Measurements from ENCODE around the gene MAP4K2. TPM values are rescaled to one million over a fixed set of nuclear protein-coding genes. Genes with fewer than 3 reads are reported as not detected.

MAP4K2 gene
- total RNA-seq, 1 experiment from 2014 or later, result 24.7 TPM

GRCh38 chr11:64789331-64790204 lies 13.4 kb downstream of the MAP4K2 start:
- Histone ChIP-seq H3K27ac (ENCODE audit: insufficient read length, low read depth, low read length) (no peak overlapping the region), H3K79me1 (ENCODE audit: insufficient read depth, low read depth, low read length, poor library complexity, severe bottlenecking) (no peaks in the 10 kb centered on the region), H4K8ac (replicated peaks; ENCODE audit: insufficient read length, low read depth, low read length) (no peak overlapping the region), H2AFZ (ENCODE audit: low read length) (no peak overlapping the region), H3K23ac (ENCODE audit: insufficient read length, low read depth, low read length) (no peak overlapping the region), H3K4ac (ENCODE audit: low read depth, low read length) (no peak overlapping the region), H3K23me2 (ENCODE audit: insufficient read length, low read depth, low read length, poor library complexity, severe bottlenecking) (no peaks in the 10 kb centered on the region), H3K9ac (ENCODE audit: extremely low read depth, insufficient read length, low read length) (no peak overlapping the region), H3K14ac (ENCODE audit: insufficient read depth, low read length) (no peak overlapping the region; the same call in 1 of the 2 replicates), H4K20me1 (ENCODE audit: control insufficient read depth, insufficient read depth, insufficient read length) (no peaks in the 10 kb centered on the region), H3K4me1 (ENCODE audit: insufficient read depth, low read length) (no peaks in the 10 kb centered on the region), H4K91ac (ENCODE audit: insufficient read length, low read depth, low read length) (no peak overlapping the region), H3K27me3 (ENCODE audit: insufficient read depth, low read length) (no peaks in the 10 kb centered on the region), H3K4me2 (ENCODE audit: insufficient read depth, insufficient read length, low read length) (no peak overlapping the region), H3K79me2 (ENCODE audit: insufficient read depth, low read length) (no peaks in the 10 kb centered on the region), H3K9me3 (ENCODE audit: control insufficient read depth, low read depth, low read length) (no peaks in the 10 kb centered on the region), H3T11ph (ENCODE audit: low read length) (no peak overlapping the region), H3K18ac (ENCODE audit: insufficient read length, low read depth, low read length) (no peak overlapping the region), H2BK12ac (ENCODE audit: insufficient read length, low read depth, low read length) (no peak overlapping the region), H3K56ac (ENCODE audit: insufficient read length, low read depth, low read length) (no peak overlapping the region), H2BK20ac (ENCODE audit: low read depth, low read length, poor library complexity, severe bottlenecking) (no peak overlapping the region), H2BK120ac (ENCODE audit: low read depth, low read length, poor library complexity, severe bottlenecking) (no peak overlapping the region), H4K5ac (ENCODE audit: insufficient read length, low read depth, low read length) (no peak overlapping the region), H2AK5ac (ENCODE audit: insufficient read length, low read length) (no peak overlapping the region), H2BK5ac (ENCODE audit: insufficient read length, low read length) (no peak overlapping the region), H2BK15ac (ENCODE audit: low read depth, low read length) (no peak overlapping the region)
- WGBS (ENCODE audit: extremely low coverage, insufficient read length, low lambda C conversion rate), result no CpG with 5 or more reads among the region's 15 CpGs
- Mint-ChIP-seq H3K4me1 (0 out of 4 replicates have a peak, but pooled peaks cover 0 to 2% of the 10 kb centered on the region in 2 experiments), H3K36me3 (ENCODE audit: insufficient read depth in 1 of 3, low read depth in 3 of 3) (peaks cover 0 to 6% (median 3%) of the 10 kb centered on the region in 3 experiments; a peak in 2 of 7 replicates), H3K4me3 (no peak overlapping the region), H3K9me3 (no peaks in the 10 kb centered on the region), H3K27ac (peak overlapping the region in 1 of 3 experiments; percentile 84; a peak in 1 of 7 replicates), H3K27me3 (ENCODE audit: low read depth) (no peaks in the 10 kb centered on the region)
- no peak for DNase-seq
- TF ChIP-seq CTCF (conservative IDR thresholded peaks at IDR 0.05), result no peak

Data from H9 (cell line).